Thoracic aorta (tissue), 2 donors: Measurements from ENCODE around the gene GSTT2B. TPM values are rescaled to one million over a fixed set of nuclear protein-coding genes. Genes with fewer than 3 reads are reported as not detected.
A peak's percentile ranks its signal among the peaks of the same experiment; 100 is the strongest.
"Not testable (repeated sequence)": the region's sequence is repeated elsewhere in the genome, so short reads cannot be mapped to it uniquely, and the experiment has no call there.

Experiments
- ATAC-seq: fragments of 150-250 bp; one replicate; pipeline ENCODE4 v1.8.0; 2017; ENCODE audit warnings: low read depth; ENCODE audit not compliant: insufficient number of reproducible peaks, low FRiP score
- DNase-seq: peaks from one replicate; pipeline ENCODE4 v3.0.0-alpha.2; 2020; ENCODE audit warnings: low spot score
- H3K27ac ChIP-seq, 2 donors: fragments of 200-600 bp; sonication (generic); 1 replicate in 1 of 2; 2 replicates in 1 of 2; pipeline ENCODE4 v1.5.1; 2016; ENCODE audit warnings: mild to moderate bottlenecking in 2 of 2, moderate library complexity in 2 of 2
- H3K27me3 ChIP-seq: fragments of 200-600 bp; sonication (generic); replicated peaks from 2 replicates; pipeline ENCODE4 v1.6.0; 2016; ENCODE audit warnings: mild to moderate bottlenecking; ENCODE audit not compliant: insufficient read depth
- H3K36me3 ChIP-seq: fragments of 200-600 bp; sonication (generic); one replicate; pipeline ENCODE4 v1.5.1; 2016
- H3K4me1 ChIP-seq, 2 donors: fragments of 200-600 bp; sonication (generic); 1 replicate in 1 of 2; 2 replicates in 1 of 2; pipeline versions ENCODE4 v1.5.1 to v1.6.0; 2016; ENCODE audit warnings: low read depth in 2 of 2, mild to moderate bottlenecking in 1 of 2; ENCODE audit not compliant: control insufficient read depth in 1 of 2
- H3K4me3 ChIP-seq: fragments of 200-600 bp; sonication (generic); 2 replicates; pipeline ENCODE4 v1.5.1; 2016; ENCODE audit warnings: mild to moderate bottlenecking
- H3K9me3 ChIP-seq: fragments of 200-600 bp; sonication (generic); 2 replicates; pipeline ENCODE4 v1.5.1; 2016
- total RNA-seq, 2 donors: library from RNA; depleted of rRNA; stranded (reverse); fragments of >200 nt; gene quantifications; one replicate each; pipeline versions ENCODE4 v1.1.0 to v1.2.3, GENCODE V29; 2016
- TF ChIP-seq, protein P1 (sequence below): fragments of 200-600 bp; sonication (generic); IDR thresholded peaks from one replicate; pipeline ENCODE4 v1.5.1; 2019; ENCODE audit warnings: antibody characterized with exemption

GSTT2B gene
- total RNA-seq, 2 donors from 2014 or later, result 3.6 TPM; not detected in 1

DNA sequence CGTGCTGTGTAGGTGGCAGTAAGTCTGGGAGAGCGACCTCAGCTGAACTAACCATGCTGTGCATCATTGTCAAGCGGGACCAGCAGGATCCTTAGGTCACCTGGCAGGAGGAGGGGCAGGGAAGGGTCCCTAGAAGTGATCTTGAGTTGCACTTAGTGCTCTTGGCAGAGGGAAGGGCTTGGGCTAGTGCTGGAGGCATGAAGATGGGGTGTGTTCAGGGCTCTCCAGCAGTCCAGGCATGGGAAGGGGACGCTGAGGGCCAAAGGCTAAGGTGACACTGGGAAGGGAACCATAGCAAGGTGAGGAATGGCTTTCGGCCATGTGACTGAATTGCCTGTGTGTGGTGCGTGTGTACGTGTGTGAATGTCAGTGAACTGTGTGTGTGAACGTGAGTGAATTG, 25.1 kb upstream of the GSTT2B start:
- not testable (repeated sequence) for H3K4me1 ChIP-seq, H3K27ac ChIP-seq, H3K36me3 ChIP-seq, ATAC-seq, H3K4me3 ChIP-seq, H3K27me3 ChIP-seq, DNase-seq, H3K9me3 ChIP-seq

DNA sequence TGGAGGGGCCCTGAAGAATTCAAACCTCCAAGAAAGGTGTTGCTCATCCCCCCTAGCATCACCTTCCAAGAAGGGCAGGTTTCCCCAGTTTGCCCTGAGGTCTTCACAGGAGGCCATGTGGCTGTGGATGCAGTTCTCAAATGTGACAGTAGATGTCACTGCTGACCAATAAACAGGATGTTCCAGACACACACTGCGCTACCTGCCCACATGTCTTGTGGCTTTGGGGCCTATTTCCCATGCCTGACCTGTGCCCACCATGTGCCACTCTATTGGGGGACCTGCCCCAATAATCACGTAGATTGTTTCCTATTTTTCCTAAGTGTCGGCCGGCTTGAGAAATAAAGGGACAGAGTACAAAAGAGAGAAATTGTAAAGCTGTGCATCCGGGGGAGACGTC, 23.4 kb upstream of the GSTT2B start:
- TF ChIP-seq, protein P1, sequence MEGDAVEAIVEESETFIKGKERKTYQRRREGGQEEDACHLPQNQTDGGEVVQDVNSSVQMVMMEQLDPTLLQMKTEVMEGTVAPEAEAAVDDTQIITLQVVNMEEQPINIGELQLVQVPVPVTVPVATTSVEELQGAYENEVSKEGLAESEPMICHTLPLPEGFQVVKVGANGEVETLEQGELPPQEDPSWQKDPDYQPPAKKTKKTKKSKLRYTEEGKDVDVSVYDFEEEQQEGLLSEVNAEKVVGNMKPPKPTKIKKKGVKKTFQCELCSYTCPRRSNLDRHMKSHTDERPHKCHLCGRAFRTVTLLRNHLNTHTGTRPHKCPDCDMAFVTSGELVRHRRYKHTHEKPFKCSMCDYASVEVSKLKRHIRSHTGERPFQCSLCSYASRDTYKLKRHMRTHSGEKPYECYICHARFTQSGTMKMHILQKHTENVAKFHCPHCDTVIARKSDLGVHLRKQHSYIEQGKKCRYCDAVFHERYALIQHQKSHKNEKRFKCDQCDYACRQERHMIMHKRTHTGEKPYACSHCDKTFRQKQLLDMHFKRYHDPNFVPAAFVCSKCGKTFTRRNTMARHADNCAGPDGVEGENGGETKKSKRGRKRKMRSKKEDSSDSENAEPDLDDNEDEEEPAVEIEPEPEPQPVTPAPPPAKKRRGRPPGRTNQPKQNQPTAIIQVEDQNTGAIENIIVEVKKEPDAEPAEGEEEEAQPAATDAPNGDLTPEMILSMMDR, result peak; percentile 52
- no peaks in the 10 kb centered on the region for H3K4me1 ChIP-seq
- no peak for ATAC-seq
- no peaks in the 10 kb centered on the region for H3K9me3 ChIP-seq
- no peaks in the 10 kb centered on the region for H3K36me3 ChIP-seq
- H3K27ac ChIP-seq, result no peak overlapping the region
- H3K4me3 ChIP-seq, result no peak overlapping the region
- DNase-seq, result no peak
- no peaks in the 10 kb centered on the region for H3K27me3 ChIP-seq

DNA sequence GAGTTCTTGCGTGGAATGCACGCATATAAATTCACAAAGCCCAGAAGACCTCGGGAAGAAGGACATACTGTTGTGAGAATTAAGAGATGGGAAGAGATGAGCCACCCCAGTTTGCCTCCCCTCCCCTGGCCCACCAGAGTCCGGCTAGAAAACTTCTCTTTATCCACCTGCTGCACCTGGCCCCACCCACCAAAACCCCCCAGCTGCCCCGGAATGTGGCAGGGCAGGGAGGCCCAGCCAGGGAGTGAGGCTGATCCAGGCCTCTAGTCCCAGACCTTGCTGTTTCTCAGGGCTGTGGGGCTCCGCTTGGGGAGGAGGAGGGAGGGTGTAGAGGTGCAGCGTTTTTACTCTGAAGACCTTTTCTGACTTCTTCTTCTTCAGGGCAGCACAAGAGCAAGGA, 19.6 kb upstream of the GSTT2B start:
- DNase-seq, ATAC-seq, H3K4me1 ChIP-seq, H3K36me3 ChIP-seq, H3K4me3 ChIP-seq, H3K27me3 ChIP-seq, H3K9me3 ChIP-seq, H3K27ac ChIP-seq: not testable (repeated sequence)

DNA sequence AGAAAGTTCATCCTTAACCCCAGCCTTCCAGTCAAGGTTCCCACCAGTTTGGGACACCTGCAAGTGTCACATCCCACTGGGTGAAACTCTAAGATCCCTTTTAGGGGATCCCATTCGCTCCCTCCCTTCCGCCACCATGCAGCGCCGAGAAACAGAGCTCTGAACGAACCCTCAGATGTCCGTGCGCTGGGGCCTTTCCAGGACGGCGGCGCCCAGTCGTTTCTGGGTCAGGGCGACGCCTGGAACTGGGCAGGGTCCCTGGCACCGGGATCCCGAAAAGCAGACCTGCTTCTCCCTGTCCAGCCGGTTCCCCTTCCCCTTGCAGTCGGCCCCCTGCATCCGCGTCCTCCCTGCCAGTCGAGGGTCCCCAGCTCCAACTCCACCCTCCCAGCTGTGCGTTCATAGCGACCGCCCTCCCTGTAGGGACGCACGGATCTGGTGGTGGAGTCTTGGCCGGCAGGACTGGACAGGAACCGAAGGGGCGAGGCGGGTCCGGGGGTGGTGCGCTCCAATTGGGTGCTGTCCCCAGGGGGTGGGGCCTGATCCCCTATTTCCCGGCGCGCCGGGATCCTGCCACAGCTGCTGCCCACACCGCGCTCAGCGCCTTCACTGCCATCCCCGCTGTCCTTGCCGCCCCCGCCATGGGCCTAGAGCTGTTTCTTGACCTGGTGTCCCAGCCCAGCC, 18.7 kb upstream of the GSTT2B start, which contains the start of gene GSTT2:
TSS of gene GSTT2 (plus strand) at position 578 of the 684 bp plus-strand sequence.
- not testable (repeated sequence) for H3K36me3 ChIP-seq, H3K27me3 ChIP-seq, H3K4me1 ChIP-seq, ATAC-seq, H3K27ac ChIP-seq, H3K4me3 ChIP-seq, H3K9me3 ChIP-seq, DNase-seq

DNA sequence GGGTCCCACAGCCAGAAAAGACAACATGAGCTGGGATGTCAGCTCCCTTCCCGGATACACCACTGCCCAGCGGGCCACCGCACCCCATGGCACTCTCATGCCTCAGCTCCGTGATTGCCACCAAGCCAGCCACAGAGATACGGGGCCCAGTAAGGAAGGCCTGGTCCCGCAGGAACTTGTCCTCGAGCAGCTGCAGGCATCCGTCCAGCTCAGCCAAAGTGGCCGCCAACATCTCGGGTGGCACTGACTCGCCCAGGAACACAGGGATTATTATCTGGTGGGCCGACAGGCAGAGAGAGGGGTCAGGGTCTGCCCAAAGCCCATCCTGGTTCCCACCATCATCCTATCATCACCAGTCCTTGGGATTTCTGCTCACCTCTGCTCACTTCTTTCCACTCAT, 16.3 kb upstream of the GSTT2B start:
- not testable (repeated sequence) for ATAC-seq, H3K27me3 ChIP-seq, H3K27ac ChIP-seq, H3K4me3 ChIP-seq, DNase-seq, H3K36me3 ChIP-seq, H3K4me1 ChIP-seq, H3K9me3 ChIP-seq

DNA sequence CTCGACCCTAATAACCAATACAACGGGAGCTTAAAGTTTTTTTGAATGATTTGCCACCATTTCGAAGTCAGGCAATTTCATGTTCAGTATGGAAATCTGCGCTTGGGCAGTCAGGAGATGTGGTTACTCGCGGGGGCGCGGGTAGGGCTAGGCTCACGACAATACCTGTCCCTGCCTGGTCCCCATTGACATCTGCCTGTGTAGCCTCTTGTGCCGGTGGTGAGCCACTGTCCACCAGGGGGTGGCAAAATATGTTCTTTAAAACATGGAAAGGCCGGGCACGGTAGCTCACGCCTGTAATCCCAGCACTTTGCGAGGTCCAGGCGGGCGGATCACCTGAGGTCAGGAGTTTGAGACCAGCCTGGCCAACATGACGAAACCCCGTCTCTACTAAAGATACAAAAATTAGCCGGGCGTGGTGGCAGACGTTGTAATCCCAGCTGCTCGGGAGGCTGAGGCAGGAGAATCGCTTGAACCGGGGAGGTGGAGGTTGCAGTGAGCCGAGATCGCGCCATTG, 13.9 kb upstream of the GSTT2B start:
- H3K27me3 ChIP-seq, H3K9me3 ChIP-seq, H3K4me3 ChIP-seq, DNase-seq, H3K27ac ChIP-seq, ATAC-seq, H3K4me1 ChIP-seq: not testable (repeated sequence)
- peaks cover 14% of the 10 kb centered on the region for H3K36me3 ChIP-seq

DNA sequence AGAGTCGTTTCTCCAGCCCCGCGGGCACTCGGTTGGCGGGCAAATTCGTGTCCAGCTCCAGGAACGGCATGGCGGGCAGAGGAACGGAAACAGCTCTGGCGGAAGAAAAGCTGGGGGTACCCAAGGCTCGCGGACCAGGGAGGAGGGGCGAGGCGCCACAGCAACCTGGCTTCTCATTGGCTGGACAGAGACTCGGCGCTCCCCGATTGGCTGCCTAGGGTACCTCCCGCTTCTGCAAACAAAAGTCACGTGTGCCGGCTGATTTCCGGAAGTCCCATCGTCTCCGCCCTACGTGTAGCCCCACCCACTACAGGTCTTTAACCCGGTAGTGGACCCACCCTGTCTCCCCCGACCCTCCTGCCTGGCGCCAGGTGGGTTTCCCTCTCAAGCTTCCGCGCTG, 13.3 kb upstream of the GSTT2B start, which contains the start of gene DDT:
TSS of gene DDT (minus strand) at position 97 of the 400 bp plus-strand sequence. CDS start at position 70, 27 bp downstream.
- not testable (repeated sequence) for H3K27ac ChIP-seq, H3K27me3 ChIP-seq, DNase-seq, H3K9me3 ChIP-seq, H3K4me1 ChIP-seq, H3K4me3 ChIP-seq
- peak; percentile 93 for ATAC-seq
- H3K36me3 ChIP-seq, result peaks cover 14% of the 10 kb centered on the region

DNA sequence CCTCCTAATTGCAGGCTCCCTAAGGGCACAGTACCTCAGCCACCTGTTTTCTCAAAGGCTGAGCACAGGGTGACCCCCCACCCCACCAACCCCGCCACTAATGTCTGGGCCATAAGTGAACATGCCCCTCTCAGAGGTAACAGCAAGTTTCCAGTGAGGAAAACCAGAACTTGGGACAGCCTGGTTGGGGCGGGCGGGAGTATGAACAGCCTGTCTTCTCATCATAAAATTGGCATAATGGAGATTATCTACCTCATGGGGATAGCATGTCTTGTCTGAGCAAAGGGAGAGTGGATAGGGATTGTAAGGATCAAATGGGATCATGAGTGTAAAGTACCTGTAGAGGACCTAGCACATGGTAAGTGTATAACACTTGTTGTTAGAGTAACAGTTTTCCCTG, 10.9 kb upstream of the GSTT2B start:
- not testable (repeated sequence) for H3K27ac ChIP-seq, H3K4me3 ChIP-seq, DNase-seq, H3K4me1 ChIP-seq, H3K27me3 ChIP-seq, ATAC-seq, H3K9me3 ChIP-seq
- H3K36me3 ChIP-seq, result peaks cover 18% of the 10 kb centered on the region
